AG10803 (cell line): Measurements from ENCODE around the gene XKR8.

Source experiments
- DNase-seq: peaks from one replicate; pipeline ENCODE4 v3.0.0; 2010; ENCODE audit warnings: low read depth
- H3K4me3 ChIP-seq: 2 replicates; pipeline ENCODE4 v1.5.1; 2011; ENCODE audit warnings: mild to moderate bottlenecking, low read length, control low read depth
- TF ChIP-seq, protein P1 (sequence below): conservative IDR thresholded peaks from 2 replicates; pipeline ENCODE4 v1.5.1; 2011; ENCODE audit warnings: mild to moderate bottlenecking, low read length, control low read depth, inconsistent platforms

XKR8 gene

DNA sequence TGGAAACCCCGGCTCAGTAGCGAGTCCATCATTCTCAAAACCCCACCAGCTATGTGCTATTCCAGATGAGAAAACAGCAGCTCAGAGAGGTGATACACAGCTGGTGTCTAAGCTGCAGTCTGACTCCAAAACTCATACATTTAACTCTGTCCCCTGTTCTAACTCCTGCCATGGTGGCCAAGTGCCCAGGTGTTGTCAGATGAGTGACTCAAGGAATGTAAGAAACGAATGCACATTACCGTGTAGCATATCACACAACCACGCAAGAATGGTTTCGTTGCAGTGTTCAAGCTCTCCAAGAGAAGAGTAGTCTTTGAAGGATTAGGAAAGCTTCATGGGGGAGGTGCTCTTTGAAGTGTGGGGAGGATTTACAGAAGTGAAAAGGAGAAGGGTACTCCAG lies 4.7 kb upstream of the XKR8 start:
- no peak for DNase-seq
- TF ChIP-seq, protein P1, sequence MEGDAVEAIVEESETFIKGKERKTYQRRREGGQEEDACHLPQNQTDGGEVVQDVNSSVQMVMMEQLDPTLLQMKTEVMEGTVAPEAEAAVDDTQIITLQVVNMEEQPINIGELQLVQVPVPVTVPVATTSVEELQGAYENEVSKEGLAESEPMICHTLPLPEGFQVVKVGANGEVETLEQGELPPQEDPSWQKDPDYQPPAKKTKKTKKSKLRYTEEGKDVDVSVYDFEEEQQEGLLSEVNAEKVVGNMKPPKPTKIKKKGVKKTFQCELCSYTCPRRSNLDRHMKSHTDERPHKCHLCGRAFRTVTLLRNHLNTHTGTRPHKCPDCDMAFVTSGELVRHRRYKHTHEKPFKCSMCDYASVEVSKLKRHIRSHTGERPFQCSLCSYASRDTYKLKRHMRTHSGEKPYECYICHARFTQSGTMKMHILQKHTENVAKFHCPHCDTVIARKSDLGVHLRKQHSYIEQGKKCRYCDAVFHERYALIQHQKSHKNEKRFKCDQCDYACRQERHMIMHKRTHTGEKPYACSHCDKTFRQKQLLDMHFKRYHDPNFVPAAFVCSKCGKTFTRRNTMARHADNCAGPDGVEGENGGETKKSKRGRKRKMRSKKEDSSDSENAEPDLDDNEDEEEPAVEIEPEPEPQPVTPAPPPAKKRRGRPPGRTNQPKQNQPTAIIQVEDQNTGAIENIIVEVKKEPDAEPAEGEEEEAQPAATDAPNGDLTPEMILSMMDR = no peak
- no peak overlapping the region for H3K4me3 ChIP-seq

DNA sequence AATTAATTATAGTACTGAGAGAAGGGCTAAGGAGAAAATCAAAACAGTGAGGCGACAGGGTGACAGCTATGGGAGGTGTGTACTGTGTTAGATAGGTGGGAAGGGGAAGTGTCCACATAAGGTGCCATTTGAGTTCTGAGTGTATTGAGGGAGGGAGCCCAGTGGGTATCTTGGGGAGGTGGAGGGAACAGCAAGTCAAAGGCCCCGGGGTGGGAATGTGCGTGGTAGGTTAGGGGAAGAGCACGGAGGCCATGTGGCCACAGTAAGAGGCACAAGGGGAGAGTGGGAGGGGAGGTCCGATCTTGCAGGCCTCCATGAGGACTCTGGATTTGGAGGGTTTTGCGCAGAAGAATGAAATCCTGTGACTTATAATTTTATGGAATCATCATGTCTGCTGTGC lies 3.0 kb upstream of the XKR8 start:
- DNase-seq = no peak
- TF ChIP-seq, protein P1 = no peak
- H3K4me3 ChIP-seq = no peak overlapping the region

DNA sequence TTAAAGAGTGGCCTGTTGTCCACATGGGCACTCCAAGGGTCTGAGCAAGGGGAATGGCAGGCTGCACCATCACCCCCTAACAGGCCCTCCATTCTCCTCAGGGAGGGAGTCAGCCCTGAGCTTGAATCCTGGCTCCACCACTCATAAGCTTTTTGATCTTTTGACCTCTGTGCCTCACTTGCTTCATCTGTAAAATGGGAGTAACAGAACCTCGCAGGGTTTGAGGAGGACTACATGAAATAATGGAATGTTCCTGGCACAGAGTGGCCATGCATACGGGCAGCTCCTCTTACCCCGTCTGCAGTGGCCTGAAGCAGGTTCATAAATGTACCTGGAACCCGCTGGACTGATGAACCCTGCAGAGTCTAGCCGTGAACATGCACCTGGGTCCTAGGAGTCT lies 2.1 kb upstream of the XKR8 start:
- TF ChIP-seq, protein P1 = no peak
- no peak overlapping the region for H3K4me3 ChIP-seq
- no peak for DNase-seq

DNA sequence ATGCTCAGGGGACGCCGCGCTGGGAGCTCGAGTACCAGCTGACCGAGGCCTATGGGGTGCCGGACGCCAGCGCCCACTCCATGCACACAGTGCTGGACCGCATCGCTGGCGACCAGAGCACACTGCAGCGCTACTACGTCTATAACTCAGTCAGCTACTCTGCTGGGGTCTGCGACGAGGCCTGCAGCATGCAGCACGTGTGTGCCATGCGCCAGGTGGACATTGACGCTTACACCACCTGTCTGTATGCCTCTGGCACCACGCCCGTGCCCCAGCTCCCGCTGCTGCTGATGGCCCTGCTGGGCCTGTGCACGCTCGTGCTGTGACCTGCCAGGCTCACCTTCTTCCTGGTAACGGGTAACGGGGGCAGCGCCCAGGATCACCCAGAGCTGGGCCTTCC lies 1.3 kb upstream of the XKR8 start:
- DNase-seq = no peak

DNA sequence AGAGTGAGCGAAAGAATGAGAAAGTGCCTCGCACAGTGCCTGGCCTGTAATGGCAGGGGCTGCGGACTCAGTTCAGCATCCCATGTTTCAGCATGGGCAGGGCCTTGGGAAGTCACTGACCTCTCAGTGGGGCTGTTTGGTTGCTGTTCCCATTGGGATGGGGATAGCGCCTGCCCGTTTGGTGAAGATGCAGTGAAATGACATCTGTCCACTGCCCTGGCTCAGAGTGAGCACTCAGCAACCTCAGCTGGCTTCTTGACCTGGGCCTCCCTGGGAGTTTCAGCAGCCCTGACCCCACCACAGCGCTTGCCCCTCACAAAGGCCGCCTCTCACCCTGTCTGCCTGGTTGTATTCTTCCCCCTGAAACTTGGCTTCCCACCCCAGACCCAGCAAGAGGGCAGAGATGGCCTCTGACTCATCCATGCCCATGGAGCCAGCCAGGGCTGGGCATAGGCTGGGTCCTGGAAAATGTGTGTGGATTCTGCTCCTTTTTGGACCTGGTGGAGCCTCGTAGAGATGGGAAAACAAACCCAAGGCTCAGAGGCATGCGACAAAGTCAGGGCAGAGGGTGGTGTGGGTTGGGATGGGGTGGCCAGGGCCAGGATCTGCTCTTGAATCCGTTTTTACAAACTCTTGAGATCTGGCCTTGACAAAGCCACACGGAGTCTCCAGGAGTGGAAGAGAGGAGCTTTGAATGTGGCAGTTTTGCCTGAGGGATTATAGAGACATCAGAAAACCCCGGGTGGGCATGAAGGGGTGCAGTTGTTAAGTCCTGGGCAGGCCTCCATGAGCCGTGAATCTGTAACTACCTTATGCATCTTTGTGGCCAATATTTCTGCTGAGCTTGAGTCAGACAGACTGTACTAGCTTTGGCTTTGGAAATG lies 1.2 kb downstream of the XKR8 start:
- no peak for DNase-seq
- TF ChIP-seq, protein P1 = no peak
- peak overlapping the region; percentile 82 for H3K4me3 ChIP-seq

More for the DNA sequence above, 1.3 kb upstream of the XKR8 start:
- no peak overlapping the region for H3K4me3 ChIP-seq
- TF ChIP-seq, protein P1 = no peak

DNA sequence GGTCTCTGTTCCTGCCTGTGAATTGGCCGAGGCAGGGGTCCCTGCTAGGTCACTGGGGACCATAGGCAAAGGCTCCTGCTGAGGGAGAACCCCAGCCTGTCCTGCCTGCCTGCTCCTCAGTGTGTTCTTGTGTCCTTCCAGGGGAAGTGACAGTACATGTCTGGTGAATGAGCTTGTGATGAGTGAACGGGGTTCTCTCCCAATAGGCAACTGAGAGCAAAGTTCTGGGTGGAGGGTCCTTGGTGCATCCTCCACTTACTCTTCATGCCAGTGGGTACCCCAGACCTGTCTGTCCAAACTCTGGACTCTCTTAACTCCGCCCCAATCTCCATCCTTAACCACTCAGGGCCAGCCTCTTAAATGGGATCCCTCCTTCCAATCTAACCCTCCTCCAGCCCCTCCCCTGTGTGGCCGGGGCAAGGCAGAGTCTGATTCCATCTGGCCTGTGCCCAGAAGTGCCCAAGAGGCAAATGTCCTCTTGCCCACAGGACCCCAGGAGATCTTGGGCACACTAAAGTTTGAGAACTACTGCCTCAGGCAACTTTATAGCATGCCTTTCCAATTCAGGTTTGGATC lies 2.0 kb downstream of the XKR8 start:
- TF ChIP-seq, protein P1 = no peak
- H3K4me3 ChIP-seq = peak overlapping the region; percentile 82
- no peak for DNase-seq

DNA sequence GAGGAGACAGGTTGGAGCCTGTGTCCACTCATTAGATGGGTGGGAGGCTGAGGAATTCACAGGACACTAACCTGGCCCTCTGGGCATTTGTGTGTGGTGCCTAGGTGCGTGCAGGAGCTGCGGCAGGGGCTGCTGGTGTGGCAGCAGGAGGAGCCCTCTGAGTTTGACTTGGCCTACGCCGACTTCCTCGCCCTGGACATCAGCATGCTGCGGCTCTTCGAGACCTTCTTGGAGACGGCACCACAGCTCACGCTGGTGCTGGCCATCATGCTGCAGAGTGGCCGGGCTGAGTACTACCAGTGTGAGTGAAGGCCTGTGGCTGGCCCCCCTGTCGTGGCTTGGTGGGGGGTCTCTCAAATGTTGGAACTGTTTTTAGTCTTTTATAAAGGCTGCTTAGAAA lies 3.6 kb downstream of the XKR8 start:
- no peak overlapping the region for H3K4me3 ChIP-seq
- DNase-seq = no peak
- TF ChIP-seq, protein P1 = no peak
